SHP77 (cell line): ENCODE results near the gene EHD1.
"Not testable (repeated sequence)": the region's sequence is repeated elsewhere in the genome, so short reads cannot be mapped to it uniquely, and the experiment has no call there.

Experiments used
- DNase-seq, 2 experiments: peaks; one replicate each; lab custom pipeline; 2025; lab: John Stamatoyannopoulos, UW

The EHD1 gene

GRCh38 chr11:64826578-64827450, 51.6 kb downstream of the EHD1 start:
- no peak for DNase-seq

DNA sequence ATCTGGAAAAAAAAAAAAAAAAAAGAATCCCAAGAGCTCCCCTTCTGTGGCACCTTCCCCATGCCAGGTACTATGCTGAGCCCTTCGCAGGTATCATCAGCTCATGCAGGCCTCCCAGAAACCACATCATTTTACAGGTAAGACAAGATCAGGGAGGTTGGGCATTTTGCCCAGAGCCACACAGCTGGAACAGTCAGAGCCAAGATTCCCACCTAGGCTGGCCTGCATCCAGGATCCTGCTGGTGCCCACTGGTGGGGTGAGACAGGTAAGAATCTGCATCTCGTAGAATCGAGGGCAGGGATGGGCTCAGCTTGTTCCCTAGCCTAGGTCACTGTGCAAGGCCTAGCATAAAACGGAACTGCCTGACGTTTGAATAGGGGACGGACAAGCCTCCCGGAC, 52.4 kb downstream of the EHD1 start:
- no peak for DNase-seq

DNA sequence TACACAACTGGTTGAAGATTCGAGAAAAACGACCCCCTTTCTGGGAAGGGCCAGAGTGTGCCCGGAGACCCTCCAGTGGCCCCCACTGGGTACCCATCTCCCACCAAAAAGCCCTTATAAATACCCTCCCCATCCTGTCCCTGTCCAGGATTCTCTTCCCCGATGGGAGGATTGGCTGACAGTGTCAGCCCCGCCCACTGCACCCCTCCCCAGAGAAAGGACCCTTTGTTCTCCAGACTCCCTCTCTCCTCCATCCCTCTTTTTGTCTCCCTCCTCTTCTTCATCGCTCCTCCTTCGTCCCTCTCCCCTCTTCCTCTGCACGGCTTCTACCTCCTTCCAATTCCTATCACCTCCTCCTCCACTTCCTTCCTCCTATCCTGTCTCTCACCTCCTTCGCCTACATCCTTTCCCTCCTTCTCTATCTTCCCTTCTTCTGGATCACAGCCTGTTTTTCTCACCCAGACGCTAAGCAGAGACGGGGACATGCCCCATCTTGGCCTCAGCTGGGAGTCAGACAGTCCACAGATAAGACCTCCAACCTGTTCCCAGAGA, 54.8 kb downstream of the EHD1 start:
- DNase-seq: no peak

DNA sequence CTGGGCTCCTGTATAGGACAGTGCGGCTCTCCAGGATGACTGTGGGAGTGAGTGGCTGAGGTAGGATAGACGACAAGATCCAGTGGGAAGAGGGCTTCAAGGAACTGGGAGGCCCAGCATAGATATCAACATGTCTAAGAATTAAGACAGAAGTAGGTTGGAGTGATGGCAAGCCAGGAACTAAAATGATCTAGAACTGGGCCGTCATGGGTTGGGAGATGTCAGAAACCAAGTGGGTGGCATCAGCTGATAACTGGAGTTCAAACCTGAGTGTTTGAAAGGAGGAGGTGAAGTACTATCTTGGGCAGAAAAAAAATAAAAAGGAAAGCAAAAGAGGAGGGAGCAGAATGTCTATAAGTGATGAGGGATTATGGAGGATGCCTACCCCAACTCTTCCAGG, 60.9 kb downstream of the EHD1 start:
- no peak for DNase-seq

DNA sequence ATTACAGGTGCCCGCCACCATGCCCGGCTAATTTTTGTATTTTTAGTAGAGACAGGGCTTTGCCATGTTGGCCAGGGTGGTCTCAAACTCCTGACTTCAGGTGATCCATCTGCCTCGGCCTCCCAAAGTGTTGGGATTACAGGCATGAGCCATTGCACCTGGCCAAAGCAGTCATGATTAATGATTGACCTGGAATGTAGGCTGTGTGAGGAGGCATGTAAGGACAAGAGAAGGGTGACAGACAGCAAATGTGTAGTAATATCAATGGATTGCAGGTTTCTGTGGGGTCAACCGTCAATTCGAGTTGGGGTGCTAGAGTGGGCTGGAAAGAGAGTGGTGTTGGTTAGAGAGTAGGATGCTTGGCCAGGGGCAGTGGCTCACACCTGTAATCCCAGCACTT, 63.0 kb downstream of the EHD1 start:
- not testable (repeated sequence) for DNase-seq

GRCh38 chr11:64814712-64815187, 63.7 kb downstream of the EHD1 start:
- no peak for DNase-seq

DNA sequence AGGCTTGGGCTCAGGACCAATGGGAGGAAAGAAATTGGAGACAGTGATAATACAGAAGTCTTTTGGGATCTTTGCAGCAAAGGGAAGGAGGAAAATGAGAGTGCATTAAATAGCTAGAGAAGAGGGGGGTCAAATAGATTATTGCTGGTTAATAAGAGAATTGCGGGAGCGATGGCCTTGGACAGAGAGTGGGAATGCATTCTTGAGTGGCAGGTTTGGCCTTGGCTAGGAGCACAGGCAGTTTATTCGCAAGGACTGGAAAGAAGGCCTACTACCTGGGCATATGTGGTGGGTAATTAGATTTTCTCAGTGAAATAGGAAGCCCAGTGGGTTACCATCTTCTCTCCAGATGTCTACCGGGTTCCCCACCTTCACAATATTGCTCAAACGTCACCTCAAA, 64.6 kb downstream of the EHD1 start:
- no peak for DNase-seq

GRCh38 chr11:64810891-64811272, 67.5 kb downstream of the EHD1 start:
- DNase-seq: peak; percentile 61 to 68

DNA sequence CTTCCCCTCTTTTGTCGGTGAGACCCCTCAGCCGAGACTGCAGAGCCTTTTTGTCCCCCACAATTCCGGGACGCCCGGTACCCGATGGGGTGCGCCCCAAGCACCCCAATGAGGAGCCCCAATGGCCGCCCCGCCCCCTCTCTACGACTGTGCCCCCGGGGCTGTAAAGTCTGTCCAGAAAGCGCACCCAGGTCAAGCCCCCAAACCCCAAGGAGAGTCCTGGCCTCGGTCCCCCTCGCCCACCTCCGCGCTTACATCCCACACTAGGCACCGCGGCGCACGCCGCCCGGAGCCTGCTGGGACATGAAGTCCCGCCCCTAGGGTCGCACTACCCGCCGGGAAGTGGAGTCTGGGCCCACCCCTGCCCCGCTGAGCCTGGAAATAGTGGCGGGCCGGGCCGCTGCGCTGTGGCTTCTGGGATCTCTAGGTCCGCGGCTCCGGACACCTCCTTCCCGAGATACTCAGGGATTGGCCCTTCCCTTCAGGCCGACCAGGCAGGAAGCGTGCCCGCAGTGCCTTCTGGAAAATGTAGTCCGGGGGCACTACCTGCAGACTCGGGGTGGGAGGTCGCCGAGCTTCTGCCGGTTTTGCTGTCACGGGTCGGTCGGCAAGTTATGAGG, 68.0 kb downstream of the EHD1 start, which contains the start of gene MEN1:
MEN1 (minus strand) TSS at position 281 of the 620 bp plus-strand sequence. CDS start 442 bp downstream, outside the sequence.
- DNase-seq: peak; percentile 96 to 97

GRCh38 chr11:64809781-64810241, 68.6 kb downstream of the EHD1 start:
- DNase-seq: no peak

- DNase-seq: no peak
Measured at GRCh38 chr11:64805481-64805880, 72.9 kb downstream of the EHD1 start.

DNA sequence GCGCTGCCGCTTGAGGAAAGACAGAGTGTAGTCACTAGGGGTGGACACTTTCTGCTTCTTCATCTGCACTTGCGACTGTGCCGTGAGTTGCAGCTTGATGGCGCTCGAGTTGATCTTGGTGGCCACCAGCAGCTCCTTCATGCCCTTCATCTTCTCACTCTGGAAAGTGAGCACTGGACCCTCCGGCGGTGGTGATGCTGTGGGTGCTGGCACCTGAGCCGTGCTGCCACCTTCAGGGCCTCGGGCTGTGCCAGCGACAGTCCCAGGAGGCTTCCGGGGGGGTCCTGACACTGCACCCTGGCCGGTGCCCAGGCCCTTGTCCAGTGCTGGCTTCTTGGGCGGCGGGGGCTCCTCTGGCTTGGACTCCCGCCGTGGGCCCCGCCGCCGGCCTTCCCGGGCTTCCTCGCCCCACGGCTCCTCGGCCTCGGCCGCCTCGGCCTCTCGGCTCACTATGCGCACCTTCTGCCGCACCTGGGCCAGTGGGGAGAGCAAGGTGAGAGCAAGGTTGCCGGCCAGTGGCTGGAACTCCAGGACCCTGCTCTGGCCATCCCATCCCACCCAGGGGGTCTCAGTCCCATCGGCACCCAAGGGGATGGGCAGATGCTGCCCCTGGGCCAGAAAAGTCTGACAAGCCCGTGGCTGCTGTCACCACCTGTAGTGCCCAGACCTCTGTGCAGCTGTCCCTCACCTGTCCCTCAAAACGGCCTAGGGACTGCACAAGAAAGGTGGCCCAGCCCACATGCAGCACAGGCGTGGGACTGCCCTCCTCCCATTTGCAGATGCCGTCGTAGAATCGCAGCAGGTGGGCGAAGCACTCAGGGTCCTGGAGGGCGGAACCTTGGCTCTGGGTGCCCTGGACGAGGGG, 73.8 kb downstream of the EHD1 start:
- no peak for DNase-seq

GRCh38 chr11:64803846-64804345, 74.5 kb downstream of the EHD1 start:
- DNase-seq: no peak

- DNase-seq: peak; percentile 51 to 83
Measured at GRCh38 chr11:64803158-64803845, 75.1 kb downstream of the EHD1 start, which contains the start of gene MAP4K2. Gene MAP4K2, minus strand, starts transcription at chr11:64803214. Its CDS starts 65 bp downstream, at chr11:64803149.

GRCh38 chr11:64802370-64803157, 75.9 kb downstream of the EHD1 start:
- DNase-seq: no peak
